GM12801 (cell line): Measurements from ENCODE around the gene PDE3A.

Source experiments
- TF ChIP-seq, protein P1 (sequence below): IDR thresholded peaks from one replicate; pipeline ENCODE4 v1.5.1; 2011; ENCODE audit warnings: control low read depth; ENCODE audit not compliant: insufficient read length; ENCODE audit errors: extremely low read depth

Gene PDE3A

GRCh38 chr12:20395791-20396550 lies 27.6 kb downstream of the PDE3A start:
- TF ChIP-seq, protein P1, sequence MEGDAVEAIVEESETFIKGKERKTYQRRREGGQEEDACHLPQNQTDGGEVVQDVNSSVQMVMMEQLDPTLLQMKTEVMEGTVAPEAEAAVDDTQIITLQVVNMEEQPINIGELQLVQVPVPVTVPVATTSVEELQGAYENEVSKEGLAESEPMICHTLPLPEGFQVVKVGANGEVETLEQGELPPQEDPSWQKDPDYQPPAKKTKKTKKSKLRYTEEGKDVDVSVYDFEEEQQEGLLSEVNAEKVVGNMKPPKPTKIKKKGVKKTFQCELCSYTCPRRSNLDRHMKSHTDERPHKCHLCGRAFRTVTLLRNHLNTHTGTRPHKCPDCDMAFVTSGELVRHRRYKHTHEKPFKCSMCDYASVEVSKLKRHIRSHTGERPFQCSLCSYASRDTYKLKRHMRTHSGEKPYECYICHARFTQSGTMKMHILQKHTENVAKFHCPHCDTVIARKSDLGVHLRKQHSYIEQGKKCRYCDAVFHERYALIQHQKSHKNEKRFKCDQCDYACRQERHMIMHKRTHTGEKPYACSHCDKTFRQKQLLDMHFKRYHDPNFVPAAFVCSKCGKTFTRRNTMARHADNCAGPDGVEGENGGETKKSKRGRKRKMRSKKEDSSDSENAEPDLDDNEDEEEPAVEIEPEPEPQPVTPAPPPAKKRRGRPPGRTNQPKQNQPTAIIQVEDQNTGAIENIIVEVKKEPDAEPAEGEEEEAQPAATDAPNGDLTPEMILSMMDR, result no peak

- TF ChIP-seq, protein P1, result no peak
These were observed 30.3 kb downstream of the PDE3A start for GRCh38 chr12:20398686-20399085.

GRCh38 chr12:20400003-20400402 lies 31.7 kb downstream of the PDE3A start:
- TF ChIP-seq, protein P1, result no peak

DNA sequence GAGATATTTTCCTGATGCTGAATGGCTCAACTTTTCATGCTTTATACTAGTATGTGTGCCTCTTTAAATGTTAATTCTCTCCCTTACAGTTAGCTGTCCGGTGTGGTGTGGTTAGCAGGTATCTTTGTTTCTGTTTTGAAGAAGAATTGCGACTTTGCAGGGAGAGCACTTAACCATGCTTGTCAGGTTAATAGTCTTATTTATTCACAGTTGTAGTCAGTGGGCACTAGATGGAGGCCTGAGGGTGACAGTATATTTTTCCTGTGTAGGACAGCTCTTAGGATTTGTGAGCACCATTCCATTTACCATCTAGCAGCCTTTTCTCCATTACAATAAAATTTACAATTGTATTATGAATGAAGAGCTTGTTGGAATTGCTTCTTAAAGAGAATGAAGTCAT lies 34.9 kb downstream of the PDE3A start:
- TF ChIP-seq, protein P1, result no peak

GRCh38 chr12:20404576-20405346 lies 36.4 kb downstream of the PDE3A start:
- TF ChIP-seq, protein P1, result no peak

- TF ChIP-seq, protein P1, result no peak
These were observed 41.5 kb downstream of the PDE3A start for GRCh38 chr12:20409607-20410377.

DNA sequence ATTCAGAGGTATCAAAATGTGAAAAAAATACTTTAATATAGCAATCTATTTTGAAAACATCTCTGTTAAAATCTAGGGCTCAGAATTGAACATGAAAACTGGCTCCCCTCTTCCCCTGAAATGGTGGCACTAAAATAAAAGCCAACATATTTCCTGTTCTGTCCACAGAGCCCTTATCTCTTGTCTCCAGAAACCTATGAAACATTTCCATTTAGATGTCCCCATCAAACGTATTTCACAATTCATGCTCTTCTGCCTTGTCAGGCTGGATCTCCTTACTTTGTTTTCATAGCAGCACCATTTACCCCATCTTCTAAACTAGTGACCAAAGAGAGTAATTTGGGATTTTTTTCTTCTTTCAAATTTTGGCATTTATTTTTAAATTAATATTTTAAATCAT lies 42.4 kb downstream of the PDE3A start:
- TF ChIP-seq, protein P1, result no peak
